Activated CD4-positive, alpha-beta T cell treated with anti-CD3 and anti-CD28 coated beads, Interleukin-10, Interleukin-2, amounts not matched to agents 100 ng/mL and 50 ng/mL, durations not matched to agents 16 hours and 8 hours (primary cell): Measurements from ENCODE around the gene NDUFS8.
A peak's percentile ranks its signal among the peaks of the same experiment; 100 is the strongest.
"Not testable (repeated sequence)": the region's sequence is repeated elsewhere in the genome, so short reads cannot be mapped to it uniquely, and the experiment has no call there.

ENCODE experiments used
- DNase-seq: peaks from one replicate; pipeline ENCODE4 v3.0.0-alpha.2; 2020

NDUFS8 gene

DNA sequence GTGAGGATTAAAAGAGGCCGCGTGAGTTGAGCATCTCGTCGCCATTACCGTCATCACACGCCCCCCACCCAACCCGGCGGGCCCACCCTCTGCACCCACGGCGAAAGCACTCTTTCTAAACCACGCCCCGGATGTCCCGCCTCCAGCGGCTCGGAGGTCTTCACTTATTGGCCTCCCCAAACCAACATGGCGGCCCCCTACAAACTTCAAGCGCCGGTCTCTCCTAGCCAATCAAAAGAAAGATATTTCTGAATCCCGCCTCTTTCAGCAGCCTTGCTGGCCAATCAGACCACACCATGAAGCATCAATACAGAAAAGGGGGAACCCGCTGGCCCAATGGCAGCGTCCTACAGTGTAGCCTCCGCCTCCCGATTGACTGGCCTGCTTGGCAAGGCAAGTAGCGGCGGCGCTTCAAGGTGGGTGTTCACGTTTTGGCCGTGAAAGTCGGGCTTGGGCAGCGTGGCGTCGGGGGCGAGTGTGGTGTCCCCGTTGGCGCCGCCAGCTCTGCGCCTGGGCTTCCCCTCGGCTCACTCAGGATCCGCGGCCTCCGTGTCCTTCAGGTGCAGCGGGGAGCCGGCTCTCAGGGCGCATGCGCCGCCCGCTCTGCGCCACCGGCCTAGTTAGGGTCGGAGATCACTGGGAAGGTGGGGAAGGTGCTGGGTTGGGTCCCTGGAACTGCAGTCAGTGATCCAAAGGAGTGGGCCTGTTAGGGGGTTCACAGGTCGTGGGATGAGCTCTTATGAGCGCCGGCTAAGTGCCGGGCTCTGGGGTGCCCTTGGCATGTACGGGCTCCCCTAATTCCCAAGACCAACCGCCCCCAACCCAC lies at the start of gene NDUFS8:
TSS of gene NDUFS8 (plus strand) at position 364 of the 826 bp plus-strand sequence. CDS start 1,471 bp downstream, outside the sequence.
- peak; percentile 99 for DNase-seq

DNA sequence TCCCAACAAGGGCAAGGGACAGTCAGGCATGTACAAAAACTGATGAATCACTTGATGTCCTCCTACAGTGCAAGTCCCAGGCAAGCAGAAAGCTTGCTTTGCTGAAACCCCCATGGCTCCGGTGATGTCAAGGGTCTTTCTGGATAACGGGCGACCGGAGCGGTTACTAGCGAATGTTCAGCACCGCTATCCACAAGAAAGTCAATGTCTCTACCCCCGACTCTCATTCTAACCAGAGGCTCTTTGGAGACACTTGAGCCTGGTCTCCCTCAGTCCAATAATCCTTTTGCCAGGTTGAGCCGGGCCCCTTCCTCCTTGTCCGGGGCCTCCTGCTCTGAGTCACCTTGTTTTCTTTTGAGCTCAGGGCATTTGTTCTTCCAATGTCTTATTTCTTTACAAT lies 49.3 kb upstream of the NDUFS8 start:
- DNase-seq: not testable (repeated sequence)

DNA sequence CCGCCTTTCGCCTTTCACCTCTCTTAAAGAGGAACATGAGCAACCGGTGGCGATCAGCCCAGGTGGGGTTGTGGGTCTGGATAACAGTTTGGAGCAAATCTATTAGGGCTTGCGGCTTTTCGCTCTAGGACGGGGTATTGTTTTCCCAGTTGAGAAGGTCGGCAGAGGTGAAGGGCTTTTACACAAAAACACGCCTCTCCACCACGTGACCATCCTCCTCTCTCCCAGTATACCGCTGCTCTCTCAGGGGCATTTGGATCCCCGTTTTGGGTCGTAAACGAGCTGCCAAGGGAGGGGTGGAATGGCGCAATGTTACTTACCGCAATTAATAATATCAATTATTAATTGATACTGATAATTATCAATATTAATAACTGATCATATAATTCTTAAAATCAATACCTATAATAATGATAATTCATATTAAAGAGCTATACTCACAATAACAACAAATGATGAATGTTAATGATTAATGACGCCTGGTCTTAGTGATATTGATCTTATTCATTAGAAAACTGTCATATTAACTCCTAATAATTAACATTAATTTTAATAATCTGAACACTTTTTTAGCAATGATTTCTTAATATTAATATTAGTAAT lies 48.1 kb upstream of the NDUFS8 start:
- not testable (repeated sequence) for DNase-seq

DNA sequence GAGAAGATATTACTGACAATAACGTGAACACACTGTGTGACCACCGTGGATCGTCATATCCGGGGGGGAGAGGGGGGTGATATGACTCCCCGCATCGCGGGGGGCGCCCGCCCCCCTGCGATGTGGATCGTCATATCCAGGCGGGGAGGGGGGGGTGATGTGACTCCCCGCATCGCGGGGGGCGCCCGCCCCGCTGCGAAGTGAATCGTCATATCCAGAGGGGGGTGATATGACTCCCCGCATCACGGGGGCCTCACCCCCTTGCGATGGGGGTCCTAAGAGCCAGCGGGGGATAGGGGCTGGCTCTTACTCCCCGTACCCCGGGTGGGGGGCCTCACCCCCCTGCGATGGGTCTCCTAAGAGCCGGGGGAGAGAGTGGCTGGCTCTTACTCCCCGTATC lies 46.5 kb upstream of the NDUFS8 start:
- DNase-seq: no peak

DNA sequence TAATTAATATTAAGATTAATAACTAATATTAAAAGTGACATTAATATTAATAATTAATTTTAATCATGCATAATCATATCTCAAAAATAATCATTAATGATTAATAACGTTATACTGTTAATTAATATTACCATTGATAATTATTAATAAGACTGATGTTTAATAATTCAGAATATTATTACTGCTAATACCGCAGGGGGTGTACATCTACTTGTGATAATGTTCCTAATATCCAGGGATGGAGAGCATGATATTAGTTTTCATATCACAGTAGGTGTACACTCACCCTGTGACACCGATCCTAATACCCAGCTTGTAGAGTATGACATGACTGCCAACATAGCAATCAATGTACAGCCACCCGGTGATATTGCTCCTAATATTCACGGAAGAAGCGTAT lies 45.2 kb upstream of the NDUFS8 start:
- DNase-seq: not testable (repeated sequence)

DNA sequence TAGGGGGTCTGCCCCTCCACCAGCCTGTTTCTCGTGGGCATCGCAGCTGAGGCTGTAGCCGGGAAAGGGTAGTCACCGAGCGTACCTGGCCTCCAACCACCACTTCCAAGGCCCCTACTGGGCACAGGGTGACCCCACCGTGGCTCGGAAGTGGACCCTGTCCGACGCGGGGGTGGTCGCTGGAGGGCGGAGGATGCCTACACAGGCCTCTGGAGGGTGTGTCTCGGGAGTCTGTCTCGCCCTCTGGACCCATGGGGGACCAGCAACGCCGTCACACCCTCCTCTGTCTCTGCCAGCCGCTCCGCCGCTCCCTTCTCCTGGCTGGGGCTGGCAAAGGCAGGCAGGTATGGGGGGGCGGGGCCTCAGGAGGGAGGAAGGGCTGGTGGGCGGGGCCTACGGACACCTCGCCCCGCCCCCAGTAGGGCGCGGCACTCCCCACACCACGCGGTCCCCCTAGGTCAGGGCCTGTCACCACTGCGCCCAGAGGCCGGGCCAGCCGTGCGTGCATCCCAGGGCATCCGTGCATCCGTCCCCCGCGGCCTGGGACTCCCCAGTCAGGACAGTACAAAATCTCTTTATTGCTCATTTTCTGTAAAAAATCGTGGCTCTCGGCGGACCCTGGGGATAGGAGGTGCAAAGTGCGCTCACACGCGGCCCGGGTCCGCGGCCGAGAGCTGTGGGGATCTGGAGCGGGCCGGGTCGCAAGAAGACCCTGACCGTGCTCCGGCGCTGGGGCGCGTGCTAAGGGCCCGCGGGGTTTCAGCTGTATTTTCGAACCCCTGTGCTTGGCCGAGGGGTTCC lies 39.7 kb upstream of the NDUFS8 start:
- not testable (repeated sequence) for DNase-seq

DNA sequence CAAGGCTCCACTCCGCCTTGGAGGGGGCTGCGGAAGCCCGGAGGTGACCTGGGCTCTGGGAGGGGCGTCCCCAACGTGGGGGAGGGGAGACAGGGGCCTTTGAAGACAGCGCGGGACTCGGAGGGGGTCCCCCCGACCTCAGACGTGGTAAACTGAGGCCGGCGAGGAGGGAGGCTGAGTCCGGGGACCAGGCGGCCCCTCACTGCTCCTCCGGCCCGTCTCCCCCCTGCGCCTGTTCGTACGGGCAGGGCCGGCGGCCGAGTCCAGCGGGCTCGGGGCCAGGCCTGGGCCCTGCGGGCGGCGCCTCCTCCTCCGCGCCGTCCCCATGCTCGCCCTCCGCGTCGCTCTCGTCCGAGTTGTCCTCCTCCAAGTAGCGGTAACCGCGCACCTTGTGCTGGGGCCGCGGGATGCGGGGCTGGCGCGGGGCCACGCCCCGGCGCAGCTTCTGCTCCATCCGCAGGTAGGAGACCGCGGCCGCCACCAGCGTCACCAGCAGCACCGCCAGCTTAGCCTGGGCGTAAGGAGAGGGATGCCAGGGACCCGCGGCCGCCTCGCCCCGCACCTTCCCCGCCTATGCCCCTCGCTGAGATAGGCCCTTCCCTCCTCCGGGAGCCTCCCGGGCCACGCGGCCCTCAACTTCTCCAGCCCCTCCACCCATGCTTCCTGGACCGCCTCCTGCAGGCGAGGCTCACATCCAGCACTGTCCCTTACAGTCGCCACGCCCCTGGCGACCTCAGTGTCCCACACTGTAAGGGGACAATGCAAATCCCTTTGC lies 38.9 kb upstream of the NDUFS8 start:
- DNase-seq: not testable (repeated sequence)

DNA sequence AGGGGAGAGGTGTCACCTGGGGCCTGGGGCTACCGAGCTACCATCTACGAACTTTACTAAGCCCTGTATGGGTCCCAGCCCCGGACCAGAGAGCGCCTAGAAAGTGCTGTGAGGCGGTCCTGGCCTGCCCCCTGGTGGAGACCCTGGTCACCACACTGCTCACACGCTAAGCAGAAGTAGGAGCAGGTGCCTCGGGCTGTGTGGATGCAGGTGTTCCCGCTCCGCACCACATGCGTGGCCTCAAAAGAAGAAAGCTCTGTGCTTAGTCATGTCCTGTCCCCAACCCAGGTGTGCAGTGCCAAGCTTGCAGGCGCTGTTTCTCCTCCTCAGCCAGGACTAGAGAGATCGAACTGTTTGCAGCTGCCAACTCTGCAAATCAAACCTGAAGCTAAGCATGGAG lies 36.7 kb upstream of the NDUFS8 start:
- DNase-seq: peak; percentile 60

DNA sequence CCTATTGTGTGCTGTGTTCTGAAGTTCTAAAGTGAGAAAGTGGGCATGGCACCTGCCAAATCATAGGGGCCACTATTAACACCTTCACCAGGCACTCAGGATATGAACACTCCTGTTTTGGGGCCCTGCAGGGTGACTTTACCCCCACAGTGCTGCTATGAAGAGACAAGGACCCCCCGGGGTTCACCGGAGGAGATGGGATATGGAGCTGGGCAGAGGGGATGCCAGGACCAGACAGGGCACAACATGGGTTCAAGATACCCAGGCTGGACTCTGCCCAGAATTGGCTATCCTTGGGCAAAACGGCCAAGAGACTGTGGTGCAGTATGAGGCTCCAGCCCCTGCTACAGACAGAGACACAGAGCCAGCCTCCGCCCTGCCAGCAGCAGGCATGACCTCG lies 36.1 kb upstream of the NDUFS8 start:
- DNase-seq: not testable (repeated sequence)

DNA sequence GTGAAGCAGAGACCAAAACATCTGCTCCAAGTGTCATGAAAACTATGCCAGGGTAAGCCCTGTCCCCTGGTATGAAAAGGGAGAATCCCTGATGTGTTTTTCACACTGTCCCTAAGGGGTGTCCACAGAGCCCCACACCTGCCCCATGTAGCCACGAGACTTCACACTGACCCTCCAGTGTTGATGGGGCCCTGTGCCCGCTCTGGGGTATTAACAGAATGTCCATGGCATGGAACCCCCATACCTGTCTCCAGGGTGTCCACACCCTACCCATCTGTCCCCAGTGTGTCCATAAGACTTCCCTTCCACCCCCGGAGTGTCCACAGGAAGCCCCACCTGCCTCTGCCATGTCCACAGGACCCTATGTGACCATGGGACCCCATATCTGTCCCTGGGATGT lies 35.4 kb upstream of the NDUFS8 start:
- not testable (repeated sequence) for DNase-seq

DNA sequence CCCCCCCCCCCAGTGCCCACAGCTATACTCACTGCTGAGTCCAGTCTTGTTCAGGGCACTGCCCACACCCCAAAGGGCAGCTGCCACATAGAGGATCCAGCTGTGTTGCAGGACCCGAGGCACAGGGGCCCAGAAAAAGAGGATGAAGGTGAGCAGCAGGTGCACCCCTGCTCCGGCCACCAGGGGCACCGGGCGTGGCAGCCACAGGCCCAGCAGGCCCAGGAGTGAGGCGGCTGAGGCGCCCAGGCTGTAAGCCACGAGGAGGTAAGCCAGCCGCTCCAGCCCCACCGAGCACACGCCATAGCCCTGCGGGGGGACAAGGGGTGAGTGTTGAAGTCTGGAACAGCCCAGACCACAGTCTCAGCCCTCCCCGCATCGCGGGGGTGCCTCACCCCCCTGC lies 34.9 kb upstream of the NDUFS8 start:
- not testable (repeated sequence) for DNase-seq

DNA sequence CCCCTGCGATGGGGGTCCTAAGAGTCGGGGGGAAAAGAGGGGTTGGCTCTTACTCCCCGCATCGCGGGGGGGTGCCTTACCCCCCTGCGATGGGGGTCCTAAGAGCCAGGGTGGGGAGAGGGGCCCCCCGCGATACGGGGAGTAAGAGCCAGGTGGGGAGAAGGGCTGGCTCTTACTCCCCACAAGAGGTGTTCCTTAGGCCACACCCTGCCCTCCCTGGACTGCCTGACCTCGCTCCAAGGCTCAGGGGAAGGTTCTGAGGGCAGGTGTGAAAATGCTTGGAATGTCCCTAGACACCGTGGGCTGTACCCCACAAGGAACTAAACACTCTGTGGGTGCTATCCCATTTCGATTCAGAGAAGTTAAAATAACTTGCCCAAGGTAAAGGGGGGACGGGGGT lies 34.4 kb upstream of the NDUFS8 start:
- no peak for DNase-seq

DNA sequence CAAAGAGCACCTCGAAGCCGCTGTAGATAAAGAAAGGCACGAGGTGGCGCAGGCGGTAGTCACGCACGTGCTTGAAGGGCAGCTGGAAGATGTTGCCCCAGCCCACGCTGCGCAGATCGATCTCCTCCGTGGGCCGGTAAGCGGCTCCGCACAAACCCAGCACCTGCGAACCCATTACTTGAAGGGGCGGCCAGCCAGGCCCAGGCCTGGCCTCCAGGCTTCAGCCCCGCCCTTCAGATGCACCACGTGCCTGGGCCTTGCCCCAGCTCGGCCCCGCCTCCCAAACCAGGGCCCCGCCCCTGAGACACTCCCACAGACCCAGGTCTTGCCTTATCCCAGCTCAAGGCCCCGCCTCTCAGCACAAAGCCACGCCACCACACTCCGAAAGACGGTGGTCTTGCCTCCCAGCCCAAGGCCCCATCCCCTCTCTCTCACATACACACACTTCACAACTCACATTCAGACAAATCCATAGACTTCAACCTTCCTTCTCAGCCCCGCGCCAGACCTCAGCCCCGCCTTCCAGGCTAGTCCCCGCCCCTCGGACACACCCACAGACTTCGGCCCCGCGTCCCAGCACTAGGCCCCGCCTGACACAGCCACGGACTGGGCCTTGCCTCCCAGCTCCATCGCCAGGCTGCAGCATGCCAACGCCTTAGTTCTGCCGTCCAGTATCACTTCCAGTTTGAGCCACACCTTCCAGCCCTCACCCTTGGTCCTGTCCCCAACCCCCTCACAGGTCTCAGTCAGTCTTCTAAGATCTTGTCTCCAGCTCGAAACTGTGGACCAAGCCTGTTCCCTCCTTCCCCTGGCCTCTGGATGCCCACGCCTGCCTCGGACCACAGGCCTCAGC lies 33.6 kb upstream of the NDUFS8 start:
- DNase-seq: peak; percentile 46

DNA sequence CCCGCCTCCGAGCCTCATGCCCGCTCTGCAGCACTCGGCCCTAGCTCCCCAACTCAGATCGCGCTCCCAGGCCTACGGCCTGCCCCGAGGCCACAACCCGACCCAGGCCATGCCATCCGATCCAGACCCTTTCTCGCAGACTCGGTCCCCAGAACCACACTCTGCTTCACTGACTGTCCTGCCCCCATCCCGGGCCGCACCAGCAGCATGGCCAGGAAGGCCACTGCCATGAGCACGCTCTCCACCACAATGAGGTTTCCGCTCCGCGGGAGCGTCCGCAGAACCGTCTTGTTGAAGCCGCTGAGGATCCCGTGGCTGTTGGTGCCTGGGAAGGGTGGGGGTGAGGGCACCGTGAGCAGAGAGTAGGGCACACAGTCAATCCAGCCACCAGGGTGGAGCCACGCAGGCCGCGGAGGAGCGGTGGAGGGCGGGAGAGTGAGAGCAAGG lies 33.0 kb upstream of the NDUFS8 start:
- DNase-seq: no peak

DNA sequence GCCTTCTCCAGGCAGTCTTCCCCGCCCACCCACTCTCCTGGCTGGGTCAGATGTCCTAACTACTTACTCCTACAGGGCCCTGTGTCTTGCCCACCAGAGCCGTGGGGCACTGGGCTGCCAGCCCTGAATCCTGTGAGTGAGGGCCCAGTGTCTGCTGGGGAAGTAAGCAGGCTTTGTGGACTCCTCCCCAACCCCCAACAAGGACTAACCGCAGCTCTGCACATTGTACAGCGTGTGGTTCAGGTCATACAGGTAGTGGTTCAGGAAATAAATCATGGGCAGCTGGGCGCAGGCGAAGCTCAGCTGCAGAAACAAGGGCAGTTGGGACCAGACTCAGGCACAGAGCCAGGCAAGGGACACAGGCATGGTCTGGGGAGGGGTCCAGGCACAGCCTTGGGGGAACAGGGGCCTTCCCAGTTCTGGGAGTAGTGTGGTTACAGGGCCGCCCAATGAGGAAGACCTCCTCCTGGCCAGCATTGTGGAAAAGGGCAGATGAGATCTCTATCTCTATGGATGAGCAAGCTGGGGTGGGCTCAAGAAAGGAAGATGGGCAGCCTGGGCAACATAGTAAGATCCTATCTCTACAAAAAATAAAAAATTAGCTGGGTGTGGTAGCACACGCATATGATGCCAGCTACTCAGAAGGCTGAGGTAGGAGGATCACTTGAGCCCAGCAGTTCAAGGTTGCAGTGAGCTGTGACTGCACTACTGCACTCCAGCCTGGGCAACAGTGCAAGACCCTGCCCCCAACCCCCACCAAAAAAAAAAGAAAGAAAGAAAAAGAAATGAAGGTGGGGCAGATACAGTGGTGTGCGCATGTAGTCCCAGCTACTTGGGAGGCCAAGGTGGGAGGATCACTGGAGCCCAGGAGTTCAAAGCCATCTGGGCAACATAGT lies 32.1 kb upstream of the NDUFS8 start:
- peak; percentile 38 for DNase-seq

DNA sequence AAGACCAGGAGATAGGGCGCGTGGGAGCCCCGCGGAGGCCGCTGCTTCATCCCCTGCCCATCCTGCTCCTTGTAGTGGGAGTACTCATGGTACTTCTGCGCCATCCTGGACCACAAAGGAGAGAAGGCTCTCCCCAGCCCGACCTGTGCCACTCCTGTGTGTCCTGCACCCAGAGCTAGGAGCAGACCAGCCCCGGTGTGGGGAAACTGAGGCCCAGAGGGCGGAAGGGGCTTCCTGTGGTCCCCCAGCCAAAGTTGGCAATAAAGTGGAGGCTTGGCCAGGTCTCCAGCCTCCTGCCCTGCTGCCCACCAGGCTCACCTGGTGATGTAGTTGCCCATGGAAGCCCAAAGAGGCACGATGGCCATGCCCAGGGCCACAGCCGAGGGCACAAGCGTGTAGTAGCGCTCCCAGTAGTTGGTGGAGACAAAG lies 31.3 kb upstream of the NDUFS8 start:
- no peak for DNase-seq

DNA sequence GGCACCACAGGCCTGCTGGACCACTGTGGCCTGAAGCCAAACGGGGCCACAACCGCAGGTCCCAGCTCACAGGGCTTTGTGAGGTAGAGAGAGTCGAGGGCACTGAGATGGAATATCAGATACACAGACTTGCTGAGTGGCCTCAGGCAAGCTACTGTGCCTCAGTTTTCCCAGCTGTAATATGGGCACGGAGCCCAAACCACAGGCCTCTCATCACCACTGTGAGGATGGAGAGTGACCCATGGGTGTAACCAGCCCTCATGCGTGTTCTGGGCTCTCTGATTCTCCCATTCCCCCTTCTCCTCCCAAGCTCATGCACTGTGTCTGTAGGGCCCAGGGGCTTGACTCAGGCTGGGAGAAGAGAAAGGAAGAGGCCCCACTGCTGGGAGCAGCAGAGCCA lies 30.8 kb upstream of the NDUFS8 start:
- no peak for DNase-seq

DNA sequence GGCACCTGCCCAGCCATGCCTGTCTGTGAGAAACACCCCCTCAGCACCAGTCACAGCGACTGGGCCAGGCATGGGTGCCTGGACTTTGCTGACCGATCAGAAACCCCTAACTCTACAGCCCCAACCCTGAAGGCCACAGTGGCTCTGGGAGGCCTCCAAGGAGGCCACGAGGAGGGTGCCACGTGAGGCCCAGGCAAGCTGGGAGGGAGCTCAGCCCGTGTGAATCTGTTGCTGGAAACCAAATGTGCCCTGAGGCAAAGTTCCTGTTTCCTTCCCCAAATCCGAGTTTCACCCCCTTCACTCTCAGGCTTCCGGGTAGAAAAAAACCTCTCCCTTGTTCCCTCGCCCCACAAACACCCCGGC lies 27.9 kb upstream of the NDUFS8 start:
- DNase-seq: no peak

DNA sequence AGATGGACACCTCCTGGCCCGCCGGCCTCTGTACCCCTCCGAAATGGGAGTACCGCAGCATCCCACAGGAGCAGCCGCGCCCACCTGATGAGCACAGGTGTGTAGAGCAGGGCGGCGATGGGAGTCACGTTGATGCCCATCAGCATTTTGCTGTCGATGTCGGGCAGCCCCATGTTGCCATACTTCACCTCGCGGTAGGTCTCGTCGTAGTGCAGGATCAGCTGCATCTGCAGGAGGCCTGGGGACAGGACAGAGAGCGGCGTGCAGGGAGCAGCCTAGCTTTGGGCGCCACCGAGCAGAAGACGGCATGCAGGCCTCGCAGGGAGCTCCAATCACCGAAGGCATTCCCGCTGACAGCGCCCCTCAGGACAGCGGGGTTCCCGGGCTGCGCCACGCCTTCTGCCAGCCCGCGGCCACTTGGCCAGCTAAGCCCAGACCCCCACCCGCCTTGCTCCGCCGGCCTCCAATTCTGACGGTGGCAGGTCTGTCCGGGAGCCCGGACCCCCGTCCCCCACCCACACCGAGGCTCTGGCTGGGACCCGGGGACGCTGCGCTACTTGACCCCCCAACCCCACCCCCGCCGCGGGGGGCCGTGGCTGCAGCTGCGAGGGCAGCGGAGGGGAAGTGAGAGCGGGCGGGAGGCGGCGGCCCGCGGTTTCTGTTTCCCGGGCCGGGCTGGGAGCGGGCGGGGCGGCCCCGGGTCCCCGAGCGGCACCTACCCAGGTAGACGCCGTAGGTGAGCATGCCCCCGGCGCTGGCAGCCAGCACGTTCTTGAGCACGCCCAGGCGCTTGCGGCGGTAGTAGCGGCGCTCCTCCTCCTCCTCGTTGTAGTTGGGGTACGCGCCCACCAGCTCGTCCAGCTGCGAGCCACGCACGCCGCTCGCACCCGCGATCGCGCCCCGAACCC lies 27.3 kb upstream of the NDUFS8 start:
- peak; percentile 26 for DNase-seq
